WTC11 (cell line): ENCODE measurements around the gene ACTN1. TPM values are rescaled to one million over a fixed set of nuclear protein-coding genes. Genes with fewer than 3 reads are reported as not detected.
A peak's percentile ranks its signal among the peaks of the same experiment; 100 is the strongest.

Experiments
- ATAC-seq: fragments of 200-7000 bp; cut with Tn5 transposase; 2 replicates; pipeline ENCODE4 v1.10.0; 2021; ENCODE audit warnings: mild to moderate bottlenecking, moderate library complexity
- CTCF ChIA-PET: fragments of 300-600 bp; sonication (Branson Sonifier 250); formaldehyde crosslinking; loops from one replicate; lab custom pipeline; 2021; ENCODE audit warnings: antibody characterized with exemption; lab: Charles Lee
- POLR2A ChIA-PET: fragments of 350-600 bp; sonication (Branson Sonifier 250); formaldehyde crosslinking; loops from one replicate; lab custom pipeline; 2021; ENCODE audit warnings: antibody characterized with exemption; lab: Charles Lee
- DNase-seq: peaks from one replicate; pipeline ENCODE4 v3.0.0; 2021; ENCODE audit warnings: low spot score
- H3K27ac Mint-ChIP-seq: 2 replicates; pipeline ENCODE4 v1.8.0; 2021; ENCODE audit warnings: mixed read lengths
- H3K27me3 Mint-ChIP-seq: 2 replicates; pipeline ENCODE4 v1.8.0; 2021; ENCODE audit warnings: low read depth, mild to moderate bottlenecking, moderate library complexity, mixed read lengths
- H3K36me3 Mint-ChIP-seq: 2 replicates; pipeline ENCODE4 v1.8.0; 2021; ENCODE audit warnings: mixed read lengths
- H3K4me1 Mint-ChIP-seq: 2 replicates; pipeline ENCODE4 v1.8.0; 2022; ENCODE audit warnings: mixed read lengths
- H3K4me3 Mint-ChIP-seq: 2 replicates; pipeline ENCODE4 v1.8.0; 2021; ENCODE audit warnings: mild to moderate bottlenecking, moderate library complexity, mixed read lengths
- H3K9me3 Mint-ChIP-seq: 2 replicates; pipeline ENCODE4 v1.8.0; 2021; ENCODE audit warnings: mixed read lengths
- FOXK1 ChIP-seq: sonication (generic); formaldehyde crosslinking; IDR thresholded peaks from 2 replicates; pipeline ENCODE4 v1.8.0; 2022; ENCODE audit warnings: mild to moderate bottlenecking, moderate library complexity, missing genetic modification reagents
- FOXP1 ChIP-seq: sonication (generic); formaldehyde crosslinking; IDR thresholded peaks from 2 replicates; pipeline ENCODE4 v1.8.0; 2022; ENCODE audit warnings: missing genetic modification reagents, mild to moderate bottlenecking, moderate library complexity, borderline replicate concordance
- GTF2I ChIP-seq: fragments of 250-450 bp; sonication (Bioruptor Pico); conservative IDR thresholded peaks from 2 replicates; pipeline ENCODE4 v1.4.0; 2021; ENCODE audit warnings: mild to moderate bottlenecking
- MYBL2 ChIP-seq: sonication (generic); formaldehyde crosslinking; IDR thresholded peaks from 2 replicates; pipeline ENCODE4 v1.8.1; 2023; ENCODE audit warnings: mild to moderate bottlenecking, moderate library complexity, missing genetic modification reagents
- NFYB ChIP-seq: sonication (generic); formaldehyde crosslinking; conservative IDR thresholded peaks from 2 replicates; pipeline ENCODE4 v1.8.0; 2022; ENCODE audit warnings: low read depth, missing genetic modification reagents
- NR3C1 ChIP-seq: sonication (generic); formaldehyde crosslinking; conservative IDR thresholded peaks from 2 replicates; pipeline ENCODE4 v1.8.1; 2023; ENCODE audit warnings: low read depth, mild to moderate bottlenecking, missing genetic modification reagents
- SP1 ChIP-seq: sonication (generic); formaldehyde crosslinking; conservative IDR thresholded peaks from 2 replicates; pipeline ENCODE4 v1.8.1; 2022; ENCODE audit warnings: missing genetic modification reagents
- TEAD1 ChIP-seq: sonication (generic); formaldehyde crosslinking; IDR thresholded peaks from 2 replicates; pipeline ENCODE4 v1.8.0; 2022; ENCODE audit warnings: mild to moderate bottlenecking, missing genetic modification reagents
- ZNF121 ChIP-seq: sonication (generic); formaldehyde crosslinking; IDR thresholded peaks from 2 replicates; pipeline ENCODE4 v1.8.0; 2023; ENCODE audit warnings: missing genetic modification reagents
- ZNF138 ChIP-seq: sonication (generic); formaldehyde crosslinking; conservative IDR thresholded peaks from 2 replicates; pipeline ENCODE4 v1.8.1; 2022; ENCODE audit warnings: mild to moderate bottlenecking, moderate library complexity, missing genetic modification reagents
- total RNA-seq: library from RNA; stranded (reverse); gene quantifications from 3 replicates; pipeline ENCODE4 v1.2.3, GENCODE V29; 2021
- TF ChIP-seq, protein P1 (sequence below): sonication (generic); formaldehyde crosslinking; IDR thresholded peaks from 2 replicates; pipeline ENCODE4 v1.8.0; 2023; ENCODE audit warnings: mild to moderate bottlenecking, missing genetic modification reagents
- TF ChIP-seq, protein P2 (sequence below): sonication (generic); formaldehyde crosslinking; IDR thresholded peaks from 2 replicates; pipeline ENCODE4 v1.8.0; 2023; ENCODE audit warnings: missing genetic modification reagents
- TF ChIP-seq, protein P3 (sequence below): sonication (generic); formaldehyde crosslinking; IDR thresholded peaks from 2 replicates; pipeline ENCODE4 v1.8.1; 2023; ENCODE audit warnings: mild to moderate bottlenecking, missing genetic modification reagents, moderate library complexity
- TF ChIP-seq, protein P4 (sequence below): sonication (generic); formaldehyde crosslinking; IDR thresholded peaks from 2 replicates; pipeline ENCODE4 v1.8.1; 2023; ENCODE audit warnings: mild to moderate bottlenecking, moderate library complexity, missing genetic modification reagents
- TF ChIP-seq, protein P5 (sequence below): sonication (generic); formaldehyde crosslinking; conservative IDR thresholded peaks from 2 replicates; pipeline ENCODE4 v1.8.1; 2023; ENCODE audit warnings: mild to moderate bottlenecking, low read depth, missing genetic modification reagents, moderate library complexity
- TF ChIP-seq, protein P6 (sequence below): sonication (generic); formaldehyde crosslinking; IDR thresholded peaks from 2 replicates; pipeline ENCODE4 v1.8.0; 2022; ENCODE audit warnings: missing genetic modification reagents
- TF ChIP-seq, protein P7 (sequence below): sonication (generic); formaldehyde crosslinking; IDR thresholded peaks from 2 replicates; pipeline ENCODE4 v1.8.0; 2022; ENCODE audit warnings: mild to moderate bottlenecking, missing genetic modification reagents

The ACTN1 gene
- total RNA-seq, 1 experiment from 2014 or later, result 196 TPM

DNA sequence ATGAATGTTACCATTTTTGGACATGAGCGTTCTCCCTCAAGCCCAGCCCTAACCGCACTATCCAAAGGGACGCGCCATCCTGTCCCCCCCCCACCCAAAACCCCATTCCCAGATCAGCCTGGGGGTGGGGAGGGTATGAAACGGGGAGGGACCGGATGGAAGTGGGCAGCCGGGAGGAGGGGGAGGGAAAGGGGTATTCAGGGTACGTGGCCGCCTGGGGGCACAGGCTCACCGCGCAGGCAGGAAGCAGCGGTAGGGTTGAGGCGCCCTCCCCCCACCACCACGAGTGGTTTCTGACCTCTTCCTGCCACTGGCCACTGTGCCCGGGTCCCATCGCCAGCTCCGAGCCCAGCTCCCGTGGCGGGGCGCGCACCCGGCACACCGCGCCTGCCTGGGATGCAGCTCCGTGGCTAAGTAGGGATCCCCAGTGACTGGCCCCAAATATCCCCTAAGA is 1.4 kb downstream of the ACTN1 start:
- peak; percentile 64 for DNase-seq
- peak overlapping the region; percentile 79 for H3K4me3 Mint-ChIP-seq
- no peaks in the 10 kb centered on the region for H3K9me3 Mint-ChIP-seq
- POLR2A ChIA-PET, result interaction anchor here (0.6 to 1.3 kb wide), 5 partner anchors 10 to 132 kb away, joined by 3 to 8 read pairs (median 4); no protein-coding TSS in a partner anchor
- peaks cover 7% of the 10 kb centered on the region for H3K27me3 Mint-ChIP-seq
- peak; percentile 7 for ATAC-seq
- CTCF ChIA-PET, result interaction anchor here (0.7 to 1.6 kb wide), 7 partner anchors 13 to 124 kb away, joined by 3 to 7 read pairs (median 3); no protein-coding TSS in a partner anchor
- H3K36me3 Mint-ChIP-seq, result peaks cover 25% of the 10 kb centered on the region
- H3K4me1 Mint-ChIP-seq, result peaks cover 42% of the 10 kb centered on the region
- H3K27ac Mint-ChIP-seq, result peak overlapping the region; percentile 26; the same call in 1 of the 2 replicates
- TF ChIP-seq, protein P1, sequence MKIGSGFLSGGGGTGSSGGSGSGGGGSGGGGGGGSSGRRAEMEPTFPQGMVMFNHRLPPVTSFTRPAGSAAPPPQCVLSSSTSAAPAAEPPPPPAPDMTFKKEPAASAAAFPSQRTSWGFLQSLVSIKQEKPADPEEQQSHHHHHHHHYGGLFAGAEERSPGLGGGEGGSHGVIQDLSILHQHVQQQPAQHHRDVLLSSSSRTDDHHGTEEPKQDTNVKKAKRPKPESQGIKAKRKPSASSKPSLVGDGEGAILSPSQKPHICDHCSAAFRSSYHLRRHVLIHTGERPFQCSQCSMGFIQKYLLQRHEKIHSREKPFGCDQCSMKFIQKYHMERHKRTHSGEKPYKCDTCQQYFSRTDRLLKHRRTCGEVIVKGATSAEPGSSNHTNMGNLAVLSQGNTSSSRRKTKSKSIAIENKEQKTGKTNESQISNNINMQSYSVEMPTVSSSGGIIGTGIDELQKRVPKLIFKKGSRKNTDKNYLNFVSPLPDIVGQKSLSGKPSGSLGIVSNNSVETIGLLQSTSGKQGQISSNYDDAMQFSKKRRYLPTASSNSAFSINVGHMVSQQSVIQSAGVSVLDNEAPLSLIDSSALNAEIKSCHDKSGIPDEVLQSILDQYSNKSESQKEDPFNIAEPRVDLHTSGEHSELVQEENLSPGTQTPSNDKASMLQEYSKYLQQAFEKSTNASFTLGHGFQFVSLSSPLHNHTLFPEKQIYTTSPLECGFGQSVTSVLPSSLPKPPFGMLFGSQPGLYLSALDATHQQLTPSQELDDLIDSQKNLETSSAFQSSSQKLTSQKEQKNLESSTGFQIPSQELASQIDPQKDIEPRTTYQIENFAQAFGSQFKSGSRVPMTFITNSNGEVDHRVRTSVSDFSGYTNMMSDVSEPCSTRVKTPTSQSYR, result peak; percentile 86
- TF ChIP-seq ZNF121 (CRISPR knock-in tag) (0 out of 2 replicates have a peak, but pooled peaks have one; percentile 16), GTF2I (CRISPR knock-in tag) (no peak), MYBL2 (0 out of 2 replicates have a peak, but pooled peaks have one; percentile 11), FOXP1 (CRISPR knock-in tag) (0 out of 2 replicates have a peak, but pooled peaks have one; percentile 18), ZNF138 (CRISPR knock-in tag) (no peak), TEAD1 (no peak), NFYB (no peak), SP1 (CRISPR knock-in tag) (peak; percentile 53; the same call in 1 of the 2 replicates), NR3C1 (CRISPR knock-in tag) (no peak), FOXK1 (peak; percentile 38)
- TF ChIP-seq, protein P2, sequence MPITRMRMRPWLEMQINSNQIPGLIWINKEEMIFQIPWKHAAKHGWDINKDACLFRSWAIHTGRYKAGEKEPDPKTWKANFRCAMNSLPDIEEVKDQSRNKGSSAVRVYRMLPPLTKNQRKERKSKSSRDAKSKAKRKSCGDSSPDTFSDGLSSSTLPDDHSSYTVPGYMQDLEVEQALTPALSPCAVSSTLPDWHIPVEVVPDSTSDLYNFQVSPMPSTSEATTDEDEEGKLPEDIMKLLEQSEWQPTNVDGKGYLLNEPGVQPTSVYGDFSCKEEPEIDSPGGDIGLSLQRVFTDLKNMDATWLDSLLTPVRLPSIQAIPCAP, result 0 out of 2 replicates have a peak, but pooled peaks have one; percentile 21
- TF ChIP-seq, protein P3, sequence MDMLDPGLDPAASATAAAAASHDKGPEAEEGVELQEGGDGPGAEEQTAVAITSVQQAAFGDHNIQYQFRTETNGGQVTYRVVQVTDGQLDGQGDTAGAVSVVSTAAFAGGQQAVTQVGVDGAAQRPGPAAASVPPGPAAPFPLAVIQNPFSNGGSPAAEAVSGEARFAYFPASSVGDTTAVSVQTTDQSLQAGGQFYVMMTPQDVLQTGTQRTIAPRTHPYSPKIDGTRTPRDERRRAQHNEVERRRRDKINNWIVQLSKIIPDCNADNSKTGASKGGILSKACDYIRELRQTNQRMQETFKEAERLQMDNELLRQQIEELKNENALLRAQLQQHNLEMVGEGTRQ (CRISPR knock-in tag), result no peak
- TF ChIP-seq, protein P4, sequence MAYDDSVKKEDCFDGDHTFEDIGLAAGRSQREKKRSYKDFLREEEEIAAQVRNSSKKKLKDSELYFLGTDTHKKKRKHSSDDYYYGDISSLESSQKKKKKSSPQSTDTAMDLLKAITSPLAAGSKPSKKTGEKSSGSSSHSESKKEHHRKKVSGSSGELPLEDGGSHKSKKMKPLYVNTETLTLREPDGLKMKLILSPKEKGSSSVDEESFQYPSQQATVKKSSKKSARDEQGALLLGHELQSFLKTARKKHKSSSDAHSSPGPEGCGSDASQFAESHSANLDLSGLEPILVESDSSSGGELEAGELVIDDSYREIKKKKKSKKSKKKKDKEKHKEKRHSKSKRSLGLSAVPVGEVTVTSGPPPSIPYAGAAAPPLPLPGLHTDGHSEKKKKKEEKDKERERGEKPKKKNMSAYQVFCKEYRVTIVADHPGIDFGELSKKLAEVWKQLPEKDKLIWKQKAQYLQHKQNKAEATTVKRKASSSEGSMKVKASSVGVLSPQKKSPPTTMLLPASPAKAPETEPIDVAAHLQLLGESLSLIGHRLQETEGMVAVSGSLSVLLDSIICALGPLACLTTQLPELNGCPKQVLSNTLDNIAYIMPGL, result 0 out of 2 replicates have a peak, but pooled peaks have one; percentile 7
- TF ChIP-seq, protein P5, sequence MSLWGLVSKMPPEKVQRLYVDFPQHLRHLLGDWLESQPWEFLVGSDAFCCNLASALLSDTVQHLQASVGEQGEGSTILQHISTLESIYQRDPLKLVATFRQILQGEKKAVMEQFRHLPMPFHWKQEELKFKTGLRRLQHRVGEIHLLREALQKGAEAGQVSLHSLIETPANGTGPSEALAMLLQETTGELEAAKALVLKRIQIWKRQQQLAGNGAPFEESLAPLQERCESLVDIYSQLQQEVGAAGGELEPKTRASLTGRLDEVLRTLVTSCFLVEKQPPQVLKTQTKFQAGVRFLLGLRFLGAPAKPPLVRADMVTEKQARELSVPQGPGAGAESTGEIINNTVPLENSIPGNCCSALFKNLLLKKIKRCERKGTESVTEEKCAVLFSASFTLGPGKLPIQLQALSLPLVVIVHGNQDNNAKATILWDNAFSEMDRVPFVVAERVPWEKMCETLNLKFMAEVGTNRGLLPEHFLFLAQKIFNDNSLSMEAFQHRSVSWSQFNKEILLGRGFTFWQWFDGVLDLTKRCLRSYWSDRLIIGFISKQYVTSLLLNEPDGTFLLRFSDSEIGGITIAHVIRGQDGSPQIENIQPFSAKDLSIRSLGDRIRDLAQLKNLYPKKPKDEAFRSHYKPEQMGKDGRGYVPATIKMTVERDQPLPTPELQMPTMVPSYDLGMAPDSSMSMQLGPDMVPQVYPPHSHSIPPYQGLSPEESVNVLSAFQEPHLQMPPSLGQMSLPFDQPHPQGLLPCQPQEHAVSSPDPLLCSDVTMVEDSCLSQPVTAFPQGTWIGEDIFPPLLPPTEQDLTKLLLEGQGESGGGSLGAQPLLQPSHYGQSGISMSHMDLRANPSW (CRISPR knock-in tag), result no peak
- TF ChIP-seq, protein P6, sequence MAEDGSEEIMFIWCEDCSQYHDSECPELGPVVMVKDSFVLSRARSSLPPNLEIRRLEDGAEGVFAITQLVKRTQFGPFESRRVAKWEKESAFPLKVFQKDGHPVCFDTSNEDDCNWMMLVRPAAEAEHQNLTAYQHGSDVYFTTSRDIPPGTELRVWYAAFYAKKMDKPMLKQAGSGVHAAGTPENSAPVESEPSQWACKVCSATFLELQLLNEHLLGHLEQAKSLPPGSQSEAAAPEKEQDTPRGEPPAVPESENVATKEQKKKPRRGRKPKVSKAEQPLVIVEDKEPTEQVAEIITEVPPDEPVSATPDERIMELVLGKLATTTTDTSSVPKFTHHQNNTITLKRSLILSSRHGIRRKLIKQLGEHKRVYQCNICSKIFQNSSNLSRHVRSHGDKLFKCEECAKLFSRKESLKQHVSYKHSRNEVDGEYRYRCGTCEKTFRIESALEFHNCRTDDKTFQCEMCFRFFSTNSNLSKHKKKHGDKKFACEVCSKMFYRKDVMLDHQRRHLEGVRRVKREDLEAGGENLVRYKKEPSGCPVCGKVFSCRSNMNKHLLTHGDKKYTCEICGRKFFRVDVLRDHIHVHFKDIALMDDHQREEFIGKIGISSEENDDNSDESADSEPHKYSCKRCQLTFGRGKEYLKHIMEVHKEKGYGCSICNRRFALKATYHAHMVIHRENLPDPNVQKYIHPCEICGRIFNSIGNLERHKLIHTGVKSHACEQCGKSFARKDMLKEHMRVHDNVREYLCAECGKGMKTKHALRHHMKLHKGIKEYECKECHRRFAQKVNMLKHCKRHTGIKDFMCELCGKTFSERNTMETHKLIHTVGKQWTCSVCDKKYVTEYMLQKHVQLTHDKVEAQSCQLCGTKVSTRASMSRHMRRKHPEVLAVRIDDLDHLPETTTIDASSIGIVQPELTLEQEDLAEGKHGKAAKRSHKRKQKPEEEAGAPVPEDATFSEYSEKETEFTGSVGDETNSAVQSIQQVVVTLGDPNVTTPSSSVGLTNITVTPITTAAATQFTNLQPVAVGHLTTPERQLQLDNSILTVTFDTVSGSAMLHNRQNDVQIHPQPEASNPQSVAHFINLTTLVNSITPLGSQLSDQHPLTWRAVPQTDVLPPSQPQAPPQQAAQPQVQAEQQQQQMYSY (CRISPR knock-in tag), result 0 out of 2 replicates have a peak, but pooled peaks have one; percentile 10
- TF ChIP-seq, protein P7, sequence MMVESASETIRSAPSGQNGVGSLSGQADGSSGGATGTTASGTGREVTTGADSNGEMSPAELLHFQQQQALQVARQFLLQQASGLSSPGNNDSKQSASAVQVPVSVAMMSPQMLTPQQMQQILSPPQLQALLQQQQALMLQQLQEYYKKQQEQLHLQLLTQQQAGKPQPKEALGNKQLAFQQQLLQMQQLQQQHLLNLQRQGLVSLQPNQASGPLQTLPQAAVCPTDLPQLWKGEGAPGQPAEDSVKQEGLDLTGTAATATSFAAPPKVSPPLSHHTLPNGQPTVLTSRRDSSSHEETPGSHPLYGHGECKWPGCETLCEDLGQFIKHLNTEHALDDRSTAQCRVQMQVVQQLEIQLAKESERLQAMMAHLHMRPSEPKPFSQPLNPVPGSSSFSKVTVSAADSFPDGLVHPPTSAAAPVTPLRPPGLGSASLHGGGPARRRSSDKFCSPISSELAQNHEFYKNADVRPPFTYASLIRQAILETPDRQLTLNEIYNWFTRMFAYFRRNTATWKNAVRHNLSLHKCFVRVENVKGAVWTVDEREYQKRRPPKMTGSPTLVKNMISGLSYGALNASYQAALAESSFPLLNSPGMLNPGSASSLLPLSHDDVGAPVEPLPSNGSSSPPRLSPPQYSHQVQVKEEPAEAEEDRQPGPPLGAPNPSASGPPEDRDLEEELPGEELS (CRISPR knock-in tag), result peak; percentile 50; the same call in 1 of the 2 replicates
